ENCODE measurements around the gene ARL3.
"Not testable (repeated sequence)": the region's sequence is repeated elsewhere in the genome, so short reads cannot be mapped to it uniquely, and the experiment has no call there.

The ARL3 gene

GRCh38 chr10:102701796-102702195 is 12.4 kb downstream of the ARL3 start:
- DNase-seq: no peak

GRCh38 chr10:102701272-102701671 is 12.9 kb downstream of the ARL3 start:
- no peak for DNase-seq

GRCh38 chr10:102698894-102699293 is 15.3 kb downstream of the ARL3 start:
- no peak for DNase-seq

GRCh38 chr10:102696736-102697135 is 17.5 kb downstream of the ARL3 start:
- DNase-seq: no peak

GRCh38 chr10:102695401-102695800 is 18.8 kb downstream of the ARL3 start:
- not testable (repeated sequence) for DNase-seq

- DNase-seq: no peak
These were observed 22.7 kb downstream of the ARL3 start for GRCh38 chr10:102691285-102692066.

GRCh38 chr10:102683736-102684135 is 30.5 kb downstream of the ARL3 start:
- no peak for DNase-seq

GRCh38 chr10:102682981-102683380 is 31.2 kb downstream of the ARL3 start:
- DNase-seq: no peak

GRCh38 chr10:102682416-102682815 is 31.8 kb downstream of the ARL3 start:
- no peak for DNase-seq

GRCh38 chr10:102681696-102682095 is 32.5 kb downstream of the ARL3 start:
- DNase-seq: no peak

- DNase-seq: no peak
These were observed 34.6 kb downstream of the ARL3 start for GRCh38 chr10:102679596-102679995.

GRCh38 chr10:102678842-102679289 is 35.3 kb downstream of the ARL3 start:
- peak; percentile 40 for DNase-seq

GRCh38 chr10:102678068-102678400 is 36.2 kb downstream of the ARL3 start:
- DNase-seq: no peak

- DNase-seq: no peak
These were observed 36.7 kb downstream of the ARL3 start for GRCh38 chr10:102677331-102678067.

GRCh38 chr10:102676534-102677315 is 37.5 kb downstream of the ARL3 start:
- DNase-seq: no peak

GRCh38 chr10:102675666-102676533 is 38.3 kb downstream of the ARL3 start:
- DNase-seq: no peak

- DNase-seq: no peak
These were observed 39.1 kb downstream of the ARL3 start for GRCh38 chr10:102675011-102675665.

- no peak for DNase-seq
These were observed 39.6 kb downstream of the ARL3 start for GRCh38 chr10:102674566-102674965.

- peak; percentile 36 for DNase-seq
These were observed 40.2 kb downstream of the ARL3 start for GRCh38 chr10:102673819-102674511.

GRCh38 chr10:102673236-102673818 is 40.9 kb downstream of the ARL3 start:
- DNase-seq: no peak

GRCh38 chr10:102670871-102671434 is 43.2 kb downstream of the ARL3 start:
- no peak for DNase-seq

Data from NCI-H1092 (cell line).